Dendritic cell treated with granulocyte-macrophage colony-stimulating factor and Interleukin-4, amounts not matched to agents 40 ng/mL and 50 ng/mL, for 4 days (primary cell): ENCODE data around the gene SYT1.

ENCODE experiments used
- H3K27ac Mint-ChIP-seq: one replicate; pipeline ENCODE4 v1.8.0; 2022; ENCODE audit warnings: mild to moderate bottlenecking, mixed read lengths
- H3K27me3 Mint-ChIP-seq: one replicate; pipeline ENCODE4 v1.8.0; 2022; ENCODE audit warnings: mild to moderate bottlenecking, mixed read lengths
- H3K36me3 Mint-ChIP-seq: one replicate; pipeline ENCODE4 v1.8.0; 2022; ENCODE audit warnings: low read depth, mixed read lengths
- H3K4me1 Mint-ChIP-seq: one replicate; pipeline ENCODE4 v1.8.0; 2022; ENCODE audit warnings: low read depth, mixed read lengths
- H3K4me3 Mint-ChIP-seq: one replicate; pipeline ENCODE4 v1.8.0; 2022; ENCODE audit warnings: mild to moderate bottlenecking, moderate library complexity, mixed read lengths
- H3K9me3 Mint-ChIP-seq: one replicate; pipeline ENCODE4 v1.8.0; 2022; ENCODE audit warnings: mixed read lengths
- intact Hi-C: fragments of 100-400 bp; cut with micrococcal nuclease; formaldehyde crosslinking; loops from one replicate; pipeline ENCODE4 v1.15.0; 2022

Gene SYT1

DNA sequence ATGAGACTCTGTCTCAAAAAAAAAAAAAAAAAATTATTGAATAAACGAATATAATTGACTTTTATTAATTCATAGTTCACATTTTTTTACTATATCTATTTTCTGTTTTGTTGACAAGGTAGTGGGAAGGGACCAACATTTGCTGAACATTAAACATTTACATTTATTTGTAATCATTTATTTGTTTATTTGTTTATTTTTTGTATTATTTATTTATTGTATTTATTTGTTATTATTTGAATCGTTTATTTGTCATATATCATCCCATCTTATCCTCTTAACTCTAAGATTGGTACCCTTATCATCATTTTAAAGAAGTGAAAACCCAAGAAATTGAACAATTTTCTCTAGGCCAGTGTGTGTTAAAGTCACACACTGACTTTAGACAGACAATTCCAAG is 101.5 kb downstream of the SYT1 start:
- no peaks in the 10 kb centered on the region for H3K9me3 Mint-ChIP-seq
- intact Hi-C loops: no loop called here
- H3K4me1 Mint-ChIP-seq: no peaks in the 10 kb centered on the region
- no peak overlapping the region for H3K4me3 Mint-ChIP-seq
- H3K27me3 Mint-ChIP-seq: no peaks in the 10 kb centered on the region
- no peak overlapping the region for H3K27ac Mint-ChIP-seq
- no peaks in the 10 kb centered on the region for H3K36me3 Mint-ChIP-seq

DNA sequence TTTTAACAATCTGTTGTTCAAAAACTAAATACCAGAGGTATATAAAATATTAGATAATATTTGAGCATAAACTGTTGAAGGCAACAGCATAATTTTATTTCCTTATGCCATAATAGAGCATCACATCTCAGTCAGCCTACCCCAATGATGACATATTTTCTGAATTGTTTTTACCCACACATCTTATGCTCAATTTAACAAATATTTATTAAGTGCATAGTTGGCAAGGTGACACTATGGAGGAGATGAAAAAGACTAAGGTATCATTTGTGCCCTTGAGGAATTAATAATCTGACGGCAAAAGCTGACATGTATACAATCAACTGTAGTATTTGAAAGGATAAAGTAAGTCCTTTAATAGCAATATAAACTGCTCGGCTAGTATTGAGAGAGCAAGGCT is 102.4 kb downstream of the SYT1 start:
- no peaks in the 10 kb centered on the region for H3K4me1 Mint-ChIP-seq
- no peak overlapping the region for H3K4me3 Mint-ChIP-seq
- no peaks in the 10 kb centered on the region for H3K36me3 Mint-ChIP-seq
- intact Hi-C loops: no loop called here
- H3K9me3 Mint-ChIP-seq: no peaks in the 10 kb centered on the region
- H3K27me3 Mint-ChIP-seq: no peaks in the 10 kb centered on the region
- no peak overlapping the region for H3K27ac Mint-ChIP-seq

- no peaks in the 10 kb centered on the region for H3K27me3 Mint-ChIP-seq
- H3K36me3 Mint-ChIP-seq: no peaks in the 10 kb centered on the region
- no peak overlapping the region for H3K4me3 Mint-ChIP-seq
- intact Hi-C loops: no loop called here
- H3K4me1 Mint-ChIP-seq: no peaks in the 10 kb centered on the region
- H3K27ac Mint-ChIP-seq: no peak overlapping the region
- no peaks in the 10 kb centered on the region for H3K9me3 Mint-ChIP-seq
Measured at GRCh38 chr12:78968226-78968625, 103.7 kb downstream of the SYT1 start.

- no peaks in the 10 kb centered on the region for H3K9me3 Mint-ChIP-seq
- H3K36me3 Mint-ChIP-seq: no peaks in the 10 kb centered on the region
Measured at GRCh38 chr12:78970041-78970440, 105.5 kb downstream of the SYT1 start.

DNA sequence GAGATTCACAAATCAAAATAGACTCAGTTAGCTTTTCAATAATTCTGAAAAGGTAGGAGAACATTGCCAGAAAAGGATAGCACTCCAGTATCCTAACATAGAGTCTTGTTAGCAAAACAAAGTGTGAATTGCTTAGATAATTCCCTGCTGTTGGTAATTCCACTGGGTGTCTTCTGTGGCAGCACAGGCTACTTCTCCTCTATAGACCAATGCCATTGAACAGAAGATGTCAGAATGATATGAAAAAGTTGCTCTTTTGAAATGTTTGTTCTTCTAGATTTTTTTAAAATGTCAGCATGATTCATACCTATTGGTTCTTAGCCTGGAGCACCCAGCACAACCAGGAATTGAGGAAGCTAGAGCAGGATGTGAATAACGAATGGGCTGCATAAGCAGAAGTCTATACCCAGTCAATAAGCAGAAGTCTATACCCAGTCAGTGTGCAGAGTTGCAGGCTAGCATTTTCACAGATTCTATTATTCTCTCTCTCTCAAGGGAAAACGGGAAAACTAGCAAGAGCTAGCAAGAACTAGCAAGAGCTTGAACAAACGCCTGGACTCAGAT is 112.8 kb downstream of the SYT1 start:
- H3K27ac Mint-ChIP-seq: peak overlapping the region; percentile 68
- no peaks in the 10 kb centered on the region for H3K27me3 Mint-ChIP-seq
- intact Hi-C loops: loop anchor here (5.0 kb wide), 1 partner anchor 125 kb away; no protein-coding TSS in a partner anchor
- H3K9me3 Mint-ChIP-seq: no peaks in the 10 kb centered on the region
- peak overlapping the region; percentile 64 for H3K4me3 Mint-ChIP-seq
- no peaks in the 10 kb centered on the region for H3K36me3 Mint-ChIP-seq
- peaks cover 10% of the 10 kb centered on the region for H3K4me1 Mint-ChIP-seq

More at GRCh38 chr12:78970041-78970440, 105.5 kb downstream of the SYT1 start:
- Mint-ChIP-seq H3K4me3 (no peak overlapping the region), H3K4me1 (no peaks in the 10 kb centered on the region), H3K27ac (no peak overlapping the region), H3K27me3 (no peaks in the 10 kb centered on the region)
- intact Hi-C loops: no loop called here

- intact Hi-C loops: no loop called here
- Mint-ChIP-seq H3K4me1 (no peaks in the 10 kb centered on the region), H3K27me3 (no peaks in the 10 kb centered on the region)
Measured at GRCh38 chr12:78994168-78994791, 129.7 kb downstream of the SYT1 start.

GRCh38 chr12:79000501-79000900 is 135.9 kb downstream of the SYT1 start:
- Mint-ChIP-seq H3K27me3 (no peaks in the 10 kb centered on the region), H3K27ac (no peak overlapping the region), H3K9me3 (no peaks in the 10 kb centered on the region), H3K4me1 (no peaks in the 10 kb centered on the region), H3K36me3 (no peaks in the 10 kb centered on the region), H3K4me3 (no peak overlapping the region)
- intact Hi-C loops: no loop called here

More at GRCh38 chr12:78994168-78994791, 129.7 kb downstream of the SYT1 start:
- Mint-ChIP-seq H3K36me3 (no peaks in the 10 kb centered on the region), H3K27ac (no peak overlapping the region), H3K4me3 (no peak overlapping the region), H3K9me3 (no peaks in the 10 kb centered on the region)

- no peak overlapping the region for H3K27ac Mint-ChIP-seq
- H3K27me3 Mint-ChIP-seq: no peaks in the 10 kb centered on the region
- intact Hi-C loops: no loop called here
- H3K4me1 Mint-ChIP-seq: no peaks in the 10 kb centered on the region
- no peaks in the 10 kb centered on the region for H3K9me3 Mint-ChIP-seq
- no peaks in the 10 kb centered on the region for H3K36me3 Mint-ChIP-seq
- no peak overlapping the region for H3K4me3 Mint-ChIP-seq
Measured at GRCh38 chr12:79001404-79001803, 136.8 kb downstream of the SYT1 start.

DNA sequence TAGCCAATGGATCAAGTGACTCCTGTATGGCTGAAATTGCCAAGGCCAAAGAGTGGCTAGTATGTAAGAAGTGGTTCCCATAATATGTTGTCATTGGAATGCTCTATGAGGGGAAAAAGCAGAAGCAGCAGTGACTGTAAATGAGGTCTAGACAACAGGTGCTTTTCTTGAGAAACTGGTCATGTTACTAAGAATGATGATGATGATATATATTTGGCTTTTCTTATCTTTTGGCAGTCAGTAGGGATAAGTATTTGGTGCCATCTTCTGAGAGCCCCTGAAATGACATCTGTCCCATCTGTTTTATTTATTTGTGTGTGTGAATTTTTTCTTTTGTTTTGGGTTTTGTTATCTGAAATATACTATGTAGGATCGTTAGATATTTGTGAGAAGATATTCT is 141.7 kb downstream of the SYT1 start:
- no peak overlapping the region for H3K4me3 Mint-ChIP-seq
- intact Hi-C loops: no loop called here

GRCh38 chr12:79008591-79008990 is 144.0 kb downstream of the SYT1 start:
- Mint-ChIP-seq H3K4me1 (no peaks in the 10 kb centered on the region), H3K4me3 (no peak overlapping the region), H3K9me3 (no peaks in the 10 kb centered on the region), H3K27me3 (no peaks in the 10 kb centered on the region), H3K36me3 (no peaks in the 10 kb centered on the region), H3K27ac (no peak overlapping the region)
- intact Hi-C loops: no loop called here

More for the DNA sequence above, 141.7 kb downstream of the SYT1 start:
- Mint-ChIP-seq H3K4me1 (no peaks in the 10 kb centered on the region), H3K27ac (no peak overlapping the region), H3K36me3 (no peaks in the 10 kb centered on the region), H3K27me3 (no peaks in the 10 kb centered on the region), H3K9me3 (no peaks in the 10 kb centered on the region)

- no peaks in the 10 kb centered on the region for H3K4me1 Mint-ChIP-seq
- no peaks in the 10 kb centered on the region for H3K27me3 Mint-ChIP-seq
Measured at GRCh38 chr12:79012636-79013035, 148.1 kb downstream of the SYT1 start.

DNA sequence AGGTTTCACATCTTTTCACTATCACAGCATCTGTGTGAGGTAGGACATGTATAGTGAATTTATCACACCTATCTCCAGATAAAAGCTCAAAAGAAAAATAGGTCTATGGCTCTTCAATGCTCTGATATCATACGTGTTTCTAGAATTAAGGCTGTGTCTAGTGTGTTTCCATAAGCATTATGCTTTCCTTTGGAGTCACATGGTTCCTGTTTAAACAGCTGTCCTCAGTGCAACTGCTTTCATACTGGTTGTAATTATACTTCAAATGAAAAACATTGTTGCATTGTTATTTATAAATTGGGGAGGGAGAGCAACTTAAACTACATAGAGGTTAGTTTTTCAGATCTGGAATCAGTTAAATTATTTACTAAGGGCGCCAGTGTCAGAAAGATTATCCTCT is 151.6 kb downstream of the SYT1 start:
- H3K36me3 Mint-ChIP-seq: no peaks in the 10 kb centered on the region
- no peak overlapping the region for H3K27ac Mint-ChIP-seq
- H3K4me3 Mint-ChIP-seq: no peak overlapping the region
- no peaks in the 10 kb centered on the region for H3K4me1 Mint-ChIP-seq
- intact Hi-C loops: no loop called here
- peaks cover 9% of the 10 kb centered on the region for H3K9me3 Mint-ChIP-seq
- H3K27me3 Mint-ChIP-seq: no peaks in the 10 kb centered on the region

More at GRCh38 chr12:79012636-79013035, 148.1 kb downstream of the SYT1 start:
- Mint-ChIP-seq H3K36me3 (no peaks in the 10 kb centered on the region), H3K27ac (no peak overlapping the region), H3K9me3 (peaks cover 4% of the 10 kb centered on the region), H3K4me3 (no peak overlapping the region)
- intact Hi-C loops: no loop called here

DNA sequence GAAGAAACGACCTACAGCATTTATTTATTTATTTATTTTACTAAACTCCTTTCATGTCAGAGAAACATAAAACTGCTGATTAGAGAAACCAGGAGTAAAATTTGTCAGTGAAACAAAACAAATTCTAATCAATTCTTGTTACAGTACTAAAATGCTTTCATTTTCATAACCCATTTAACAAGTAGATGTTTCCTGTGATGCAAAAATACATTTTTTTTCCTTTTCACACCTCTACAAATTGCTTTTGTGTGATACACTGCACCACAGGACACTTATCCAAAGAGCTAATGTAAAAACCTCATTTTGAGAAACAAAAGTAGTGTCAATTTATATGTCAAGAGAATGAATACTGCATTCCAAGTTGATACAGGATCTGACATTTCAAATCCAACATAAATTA is 155.1 kb downstream of the SYT1 start:
- Mint-ChIP-seq H3K36me3 (no peaks in the 10 kb centered on the region), H3K4me3 (no peak overlapping the region), H3K27ac (no peak overlapping the region), H3K4me1 (no peaks in the 10 kb centered on the region), H3K9me3 (peaks cover 9% of the 10 kb centered on the region), H3K27me3 (no peaks in the 10 kb centered on the region)
- intact Hi-C loops: no loop called here

DNA sequence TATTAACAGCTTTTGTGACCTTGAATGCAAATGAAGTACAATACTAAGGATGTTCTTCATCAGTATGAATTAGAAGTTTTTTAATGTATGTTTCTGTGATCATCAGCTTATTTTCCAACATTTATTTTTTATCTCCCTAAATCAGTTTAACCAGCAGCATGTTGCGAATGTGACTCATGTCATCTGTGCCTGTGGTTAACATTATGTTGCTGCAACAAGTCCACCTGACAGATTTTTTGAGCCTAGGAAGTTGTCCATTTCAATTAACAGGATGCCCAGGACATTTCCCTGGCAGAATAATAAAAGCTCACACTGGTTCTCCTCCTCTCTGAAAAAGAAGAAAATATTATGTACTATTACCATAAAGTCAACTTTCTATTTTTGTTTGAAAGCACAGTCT is 155.5 kb downstream of the SYT1 start:
- Mint-ChIP-seq H3K9me3 (peaks cover 9% of the 10 kb centered on the region), H3K27me3 (no peaks in the 10 kb centered on the region), H3K4me1 (no peaks in the 10 kb centered on the region), H3K4me3 (no peak overlapping the region), H3K27ac (no peak overlapping the region), H3K36me3 (no peaks in the 10 kb centered on the region)
- intact Hi-C loops: no loop called here

- Mint-ChIP-seq H3K36me3 (no peaks in the 10 kb centered on the region), H3K27ac (no peak overlapping the region), H3K9me3 (peaks cover 9% of the 10 kb centered on the region), H3K27me3 (no peaks in the 10 kb centered on the region), H3K4me1 (no peaks in the 10 kb centered on the region), H3K4me3 (no peak overlapping the region)
- intact Hi-C loops: no loop called here
Measured at GRCh38 chr12:79021021-79021420, 156.4 kb downstream of the SYT1 start.
